OCI-LY7 (cell line): ENCODE measurements around the gene IPCEF1. TPM values are rescaled to one million over a fixed set of nuclear protein-coding genes. Genes with fewer than 3 reads are reported as not detected.
"Not testable (repeated sequence)": the region's sequence is repeated elsewhere in the genome, so short reads cannot be mapped to it uniquely, and the experiment has no call there.

Experiments
- BruUV-seq: library from RNA; stranded (reverse); fragments of 400-500 nt; replicated peaks from 2 replicates; lab custom pipeline; 2021; lab: Mats Ljungman, UMichigan
- CTCF ChIA-PET: fragments of 300-600 bp; sonication (Branson Sonifier 250); formaldehyde crosslinking; loops from one replicate; lab custom pipeline; 2022; ENCODE audit warnings: antibody characterized with exemption; ENCODE audit not compliant: unreplicated experiment; lab: Charles Lee
- POLR2A ChIA-PET: fragments of 300-600 bp; sonication (Branson Sonifier 250); formaldehyde crosslinking; loops from one replicate; lab custom pipeline; 2022; ENCODE audit warnings: antibody characterized with exemption; lab: Charles Lee
- DNase-seq: peaks from one replicate; pipeline ENCODE4 v3.0.0-alpha.2; 2015; ENCODE audit warnings: low spot score
- H2AFZ ChIP-seq: fragments of 200-600 bp; sonication (generic), shearing (Covaris generic); 2 replicates; pipeline ENCODE4 v1.6.1; 2014; ENCODE audit warnings: mild to moderate bottlenecking, antibody characterized with exemption, low read length, moderate library complexity
- H3K27ac ChIP-seq: fragments of 200-600 bp; sonication (generic); 2 replicates; pipeline ENCODE4 v1.5.1; 2014; ENCODE audit warnings: mixed run types, low read depth, mild to moderate bottlenecking, moderate library complexity, low read length, inconsistent platforms; ENCODE audit not compliant: poor library complexity, severe bottlenecking
- H3K36me3 ChIP-seq: fragments of 200-600 bp; sonication (generic); 2 replicates; pipeline ENCODE4 v1.6.1; 2014; ENCODE audit warnings: mild to moderate bottlenecking, antibody characterized with exemption, low read length, moderate library complexity, mixed read lengths; ENCODE audit not compliant: insufficient read depth
- H3K4me1 ChIP-seq: fragments of 200-600 bp; sonication (generic); 2 replicates; pipeline ENCODE4 v1.5.1; 2014; ENCODE audit warnings: mild to moderate bottlenecking, low read length; ENCODE audit not compliant: insufficient read depth, poor library complexity, severe bottlenecking
- H3K4me2 ChIP-seq: fragments of 200-600 bp; sonication (generic); 2 replicates; pipeline ENCODE4 v1.6.1; 2014; ENCODE audit warnings: mild to moderate bottlenecking, low read length
- H3K4me3 ChIP-seq: fragments of 200-600 bp; sonication (generic); 2 replicates; pipeline ENCODE4 v1.5.1; 2014; ENCODE audit warnings: mild to moderate bottlenecking, low read depth, low read length; ENCODE audit not compliant: poor library complexity, severe bottlenecking
- H3K79me2 ChIP-seq: fragments of 200-600 bp; sonication (generic); 2 replicates; pipeline ENCODE4 v1.6.1; 2016; ENCODE audit warnings: low read depth, mild to moderate bottlenecking, low read length, moderate library complexity, mixed read lengths; ENCODE audit not compliant: insufficient read depth
- H3K9me2 ChIP-seq: fragments of 200-600 bp; sonication (generic); 2 replicates; pipeline ENCODE4 v1.6.1; 2016; ENCODE audit warnings: mild to moderate bottlenecking, low read length, mixed read lengths; ENCODE audit not compliant: insufficient read depth
- H3K9me3 ChIP-seq: fragments of 200-600 bp; sonication (generic); 2 replicates; pipeline ENCODE4 v1.6.1; 2014; ENCODE audit warnings: mild to moderate bottlenecking, mixed run types, low read length, mixed read lengths
- H4K20me1 ChIP-seq: fragments of 200-600 bp; sonication (generic); 2 replicates; pipeline ENCODE4 v1.6.1; 2014; ENCODE audit warnings: mild to moderate bottlenecking, antibody characterized with exemption, low read length, moderate library complexity, mixed read lengths; ENCODE audit not compliant: insufficient read depth
- CTCF ChIP-seq: fragments of 200-600 bp; sonication (generic); conservative IDR thresholded peaks from 2 replicates; pipeline ENCODE4 v1.5.1; 2014; ENCODE audit warnings: mild to moderate bottlenecking, antibody characterized with exemption, low read length, moderate library complexity, mixed read lengths
- EZH2phosphoT487 ChIP-seq: fragments of 200-600 bp; sonication (generic); IDR thresholded peaks from 2 replicates; pipeline ENCODE4 v1.6.1; 2018; ENCODE audit warnings: low read depth, borderline replicate concordance, mild to moderate bottlenecking, mixed run types, antibody characterized with exemption, low read length, moderate library complexity, mixed read lengths
- intact Hi-C: fragments of 100-400 bp; cut with micrococcal nuclease; formaldehyde crosslinking; loops from one replicate; pipeline ENCODE4 v1.10.0; 2022; ENCODE audit not compliant: unreplicated experiment
- total RNA-seq, 2 experiments: library from RNA; depleted of rRNA in 1 of 2; stranded (reverse); fragments of >200 nt in 1 of 2; shearing (Covaris generic) in 1 of 2; gene quantifications; 2 replicates each; pipeline ENCODE4 v1.2.3, GENCODE V29; 2014 to 2022

The IPCEF1 gene
- total RNA-seq, 2 experiments from 2014 or later = not detected

- Histone ChIP-seq H3K4me3 (no peak overlapping the region), H3K4me2 (no peak overlapping the region), H3K27ac (no peak overlapping the region), H2AFZ (no peak overlapping the region), H3K9me3 (no peaks in the 10 kb centered on the region), H3K36me3 (no peaks in the 10 kb centered on the region), H3K79me2 (no peaks in the 10 kb centered on the region), H3K9me2 (no peaks in the 10 kb centered on the region; the same call in 1 of the 2 replicates), H4K20me1 (no peaks in the 10 kb centered on the region), H3K4me1 (no peaks in the 10 kb centered on the region)
- POLR2A ChIA-PET = no interaction called here
- intact Hi-C loops = no loop called here
- BruUV-seq = no TSS peak
- no peak for DNase-seq
- CTCF ChIA-PET = no interaction called here
- TF ChIP-seq EZH2phosphoT487 = no peak
- TF ChIP-seq CTCF = no peak
These were observed 154.3 kb downstream of the IPCEF1 start for GRCh38 chr6:154202339-154202738.

- H3K9me3 ChIP-seq, BruUV-seq, H4K20me1 ChIP-seq, H3K4me2 ChIP-seq, H3K36me3 ChIP-seq, H3K27ac ChIP-seq, DNase-seq, intact Hi-C loops, H3K79me2 ChIP-seq, H3K4me3 ChIP-seq, CTCF ChIA-PET, H3K4me1 ChIP-seq, H3K9me2 ChIP-seq, H2AFZ ChIP-seq: not testable (repeated sequence)
- POLR2A ChIA-PET = interaction anchor here (0.6 kb wide), 1 partner anchor 89 kb away, joined by 3 read pairs; no protein-coding TSS in a partner anchor
These were observed 154.9 kb downstream of the IPCEF1 start for GRCh38 chr6:154201688-154202087.

GRCh38 chr6:154197196-154197860 is 159.3 kb downstream of the IPCEF1 start:
- intact Hi-C loops = no loop called here
- BruUV-seq = no TSS peak

More at GRCh38 chr6:154197196-154197860, 159.3 kb downstream of the IPCEF1 start:
- no peak overlapping the region for H3K27ac ChIP-seq
- no peaks in the 10 kb centered on the region for H3K9me3 ChIP-seq
- H3K36me3 ChIP-seq = no peaks in the 10 kb centered on the region
- CTCF ChIA-PET = no interaction called here
- H3K4me3 ChIP-seq = no peak overlapping the region
- H3K4me2 ChIP-seq = no peak overlapping the region
- TF ChIP-seq CTCF (no peak), EZH2phosphoT487 (no peak)
- H3K4me1 ChIP-seq = no peaks in the 10 kb centered on the region
- H3K79me2 ChIP-seq = no peaks in the 10 kb centered on the region
- no peaks in the 10 kb centered on the region; the same call in 1 of the 2 replicates for H3K9me2 ChIP-seq
- H4K20me1 ChIP-seq = no peaks in the 10 kb centered on the region
- DNase-seq = no peak
- no peak overlapping the region for H2AFZ ChIP-seq
- POLR2A ChIA-PET = no interaction called here
